HEK293T (cell line): ENCODE results near the gene LRRC4C.

Source experiments
- BHLHE40 ChIP-seq: fragments of 450-650 bp; IDR thresholded peaks from 2 replicates; pipeline ENCODE4 v1.6.1; 2016; ENCODE audit warnings: mild to moderate bottlenecking, moderate library complexity, borderline replicate concordance
- FOXK2 ChIP-seq: fragments of 450-650 bp; IDR thresholded peaks from 2 replicates; pipeline ENCODE4 v1.6.1; 2016; ENCODE audit warnings: mild to moderate bottlenecking
- FOXM1 ChIP-seq: fragments of 450-650 bp; IDR thresholded peaks from 2 replicates; pipeline ENCODE4 v1.6.1; 2017; ENCODE audit warnings: mild to moderate bottlenecking, borderline replicate concordance
- LEF1 ChIP-seq: fragments of 450-650 bp; IDR thresholded peaks from 2 replicates; pipeline ENCODE4 v1.6.1; 2017; ENCODE audit warnings: mild to moderate bottlenecking, borderline replicate concordance
- NFRKB ChIP-seq: fragments of 450-650 bp; IDR thresholded peaks from 2 replicates; pipeline ENCODE4 v1.6.1; 2016; ENCODE audit warnings: mild to moderate bottlenecking, moderate library complexity
- SP1 ChIP-seq: fragments of 450-650 bp; IDR thresholded peaks from 2 replicates; pipeline ENCODE4 v1.6.1; 2017
- SUZ12 ChIP-seq: fragments of 450-650 bp; IDR thresholded peaks from 2 replicates; pipeline ENCODE4 v1.6.1; 2016; ENCODE audit warnings: mild to moderate bottlenecking
- TARDBP ChIP-seq: fragments of 450-650 bp; IDR thresholded peaks from 2 replicates; pipeline ENCODE4 v1.6.1; 2016
- ZNF384 ChIP-seq: fragments of 450-650 bp; IDR thresholded peaks from 2 replicates; pipeline ENCODE4 v1.6.1; 2016
- TF ChIP-seq, protein P1 (sequence below): fragments of 450-650 bp; IDR thresholded peaks from 2 replicates; pipeline ENCODE4 v1.6.1; 2016

GRCh38 chr11:40642284-40642683, 817.2 kb downstream of the LRRC4C start:
- TF ChIP-seq LEF1 (no peak), SP1 (no peak), FOXK2 (no peak), NFRKB (no peak), BHLHE40 (no peak), ZNF384 (no peak), FOXM1 (no peak), SUZ12 (no peak), TARDBP (no peak)
- TF ChIP-seq, protein P1, sequence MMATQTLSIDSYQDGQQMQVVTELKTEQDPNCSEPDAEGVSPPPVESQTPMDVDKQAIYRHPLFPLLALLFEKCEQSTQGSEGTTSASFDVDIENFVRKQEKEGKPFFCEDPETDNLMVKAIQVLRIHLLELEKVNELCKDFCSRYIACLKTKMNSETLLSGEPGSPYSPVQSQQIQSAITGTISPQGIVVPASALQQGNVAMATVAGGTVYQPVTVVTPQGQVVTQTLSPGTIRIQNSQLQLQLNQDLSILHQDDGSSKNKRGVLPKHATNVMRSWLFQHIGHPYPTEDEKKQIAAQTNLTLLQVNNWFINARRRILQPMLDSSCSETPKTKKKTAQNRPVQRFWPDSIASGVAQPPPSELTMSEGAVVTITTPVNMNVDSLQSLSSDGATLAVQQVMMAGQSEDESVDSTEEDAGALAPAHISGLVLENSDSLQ, result no peak
